SKM-1 (cell line): ENCODE measurements around the gene C3AR1.
"Not testable (repeated sequence)": the region's sequence is repeated elsewhere in the genome, so short reads cannot be mapped to it uniquely, and the experiment has no call there.

Source experiments
- DNase-seq: peaks from one replicate; lab custom pipeline; 2025; ENCODE audit not compliant: unreplicated experiment; lab: John Stamatoyannopoulos, UW

Gene C3AR1

DNA sequence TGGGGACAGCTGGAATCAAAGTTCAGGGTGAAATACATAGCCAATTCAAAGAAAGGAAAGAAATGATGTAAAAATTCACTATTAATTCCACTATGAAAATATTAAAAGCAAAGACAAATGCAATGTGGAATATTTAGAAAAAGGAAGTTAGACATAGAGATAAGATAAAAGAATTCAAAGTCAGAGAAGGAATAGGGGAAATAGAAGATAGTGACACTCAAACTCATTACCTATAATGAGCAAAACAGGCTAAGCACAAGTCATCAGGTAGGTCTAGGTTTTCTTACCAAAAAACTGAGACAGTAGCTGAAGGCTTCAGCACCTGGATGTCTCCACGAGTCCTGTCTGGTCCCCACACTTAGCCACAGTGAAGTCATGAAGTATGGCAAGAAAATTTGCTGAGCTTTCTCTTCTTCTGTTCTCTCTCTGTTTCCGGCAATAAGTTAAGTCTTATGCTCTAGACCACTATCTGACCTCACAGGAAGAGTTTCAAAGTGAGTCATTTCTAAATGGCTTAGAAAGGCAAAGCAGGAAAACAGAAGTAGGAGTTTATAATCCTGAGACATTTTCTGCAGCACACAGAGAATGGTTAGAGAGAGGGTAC lies at the start of gene C3AR1:
Gene C3AR1, minus strand, starts transcription at position 369 of the 604 bp plus-strand sequence. CDS start 6,174 bp downstream, outside the sequence.
- DNase-seq = peak; percentile 65

- DNase-seq = not testable (repeated sequence)
Measured at GRCh38 chr12:8113117-8113516, 47.0 kb upstream of the C3AR1 start.

- no peak for DNase-seq
Measured at GRCh38 chr12:8108808-8109398, 42.7 kb upstream of the C3AR1 start.

- no peak for DNase-seq
Measured at GRCh38 chr12:8099235-8099634, 33.1 kb upstream of the C3AR1 start.

DNA sequence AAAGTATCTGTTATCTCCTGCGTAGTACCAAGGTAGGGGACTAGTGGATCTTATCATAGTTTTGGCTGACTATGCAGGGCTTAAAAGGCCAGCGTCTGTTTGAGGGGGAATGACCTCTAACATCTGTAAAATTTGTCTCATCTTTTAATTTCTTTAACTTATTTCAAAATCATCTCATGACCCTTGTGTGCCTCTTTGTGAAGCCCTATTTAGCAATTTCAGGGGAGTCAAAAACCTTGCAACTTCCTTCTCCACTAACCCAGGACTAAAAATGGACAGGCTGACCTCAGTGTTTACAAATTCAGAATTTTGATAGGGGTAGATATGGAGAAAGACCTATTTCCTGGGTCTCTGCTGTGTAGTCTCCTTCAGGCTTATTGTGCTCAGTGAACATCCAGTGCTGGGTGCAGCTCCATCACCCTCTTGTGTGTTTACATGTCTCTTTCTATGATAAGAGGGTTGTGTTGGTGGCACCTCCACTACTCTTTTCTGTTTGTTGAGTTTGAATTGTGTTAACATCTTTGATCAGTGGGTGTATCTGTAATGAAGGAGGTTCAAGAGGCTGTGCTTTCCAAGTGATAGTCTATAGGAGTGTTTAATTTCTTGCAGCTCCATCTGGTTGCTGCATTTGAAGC lies 30.2 kb upstream of the C3AR1 start:
- no peak for DNase-seq

- no peak for DNase-seq
Measured at GRCh38 chr12:8093291-8093690, 27.1 kb upstream of the C3AR1 start.

DNA sequence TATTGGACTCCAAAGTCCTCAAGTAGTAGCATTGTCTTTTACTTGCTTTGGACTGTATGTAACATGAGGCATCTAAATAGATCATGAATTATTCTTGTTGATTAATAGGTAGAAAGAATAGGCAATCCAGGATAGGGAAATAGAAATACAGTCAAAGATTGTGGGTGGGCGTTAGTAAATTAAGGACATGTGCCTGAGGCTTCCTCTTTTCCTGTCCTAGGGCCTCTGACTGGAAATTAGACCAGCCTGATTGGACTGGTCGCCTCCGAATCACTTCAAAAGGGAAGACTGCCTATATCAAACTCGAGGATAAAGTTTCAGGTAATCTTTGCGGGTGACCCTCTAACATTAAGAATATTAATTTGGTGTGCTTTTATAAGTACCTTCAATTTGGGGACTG lies 23.6 kb upstream of the C3AR1 start:
- no peak for DNase-seq

DNA sequence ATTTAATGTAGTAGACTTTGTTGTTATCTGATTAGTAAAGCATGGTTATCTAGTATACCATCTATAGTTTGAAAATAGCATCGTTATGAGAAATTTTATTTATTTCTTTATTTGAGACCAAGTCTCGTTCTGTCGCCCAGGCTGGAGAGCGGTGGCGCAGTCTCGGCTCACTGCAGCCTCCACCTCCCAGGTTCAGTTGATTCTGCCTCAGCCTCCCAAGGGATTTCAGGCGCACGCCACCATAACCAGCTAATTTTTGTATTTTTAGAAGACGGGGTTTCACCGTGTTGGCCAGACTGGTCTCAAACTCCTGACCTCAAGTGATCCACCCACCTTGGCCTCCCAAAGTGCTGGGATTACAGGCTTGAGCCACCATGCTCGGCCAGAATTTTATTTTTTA lies 23.1 kb upstream of the C3AR1 start:
- DNase-seq = not testable (repeated sequence)

DNA sequence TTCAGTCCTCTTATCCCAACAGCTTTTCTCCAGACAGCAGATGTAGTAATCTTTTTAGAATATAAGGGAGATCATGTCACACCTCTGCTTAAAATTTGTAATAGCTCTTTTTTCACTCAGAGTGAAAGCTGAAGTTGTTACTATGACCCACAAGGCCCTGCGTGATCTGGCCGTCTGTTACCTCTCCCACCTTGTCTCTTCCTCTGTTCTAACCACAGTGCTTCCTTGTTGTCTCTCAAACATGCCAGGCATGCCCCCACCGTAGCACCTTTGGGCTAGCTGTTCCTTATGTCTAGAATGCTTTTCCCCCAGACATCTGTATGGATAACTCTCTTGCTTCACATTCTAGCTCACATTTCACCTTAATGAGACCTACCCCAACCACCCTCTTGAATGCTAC lies 22.4 kb upstream of the C3AR1 start:
- no peak for DNase-seq

DNA sequence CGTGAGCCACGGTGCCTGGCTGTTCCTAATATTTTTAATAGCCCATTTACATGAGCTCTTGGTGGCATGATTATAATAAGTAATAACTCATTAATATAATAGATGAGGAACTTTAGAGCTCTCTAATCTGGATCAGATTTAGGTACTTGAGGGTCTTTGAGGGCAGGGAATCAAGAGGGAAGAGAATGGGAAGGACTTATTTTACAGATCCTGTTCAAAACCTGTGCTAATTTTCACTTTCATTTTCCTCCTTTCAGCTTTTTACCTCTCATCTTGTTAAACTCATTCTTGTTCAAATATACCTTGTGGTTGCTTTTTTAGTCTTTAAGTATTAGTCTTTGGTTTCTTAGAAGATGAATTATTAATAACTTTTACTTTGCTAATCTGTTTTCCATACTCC lies 21.5 kb upstream of the C3AR1 start:
- no peak for DNase-seq

DNA sequence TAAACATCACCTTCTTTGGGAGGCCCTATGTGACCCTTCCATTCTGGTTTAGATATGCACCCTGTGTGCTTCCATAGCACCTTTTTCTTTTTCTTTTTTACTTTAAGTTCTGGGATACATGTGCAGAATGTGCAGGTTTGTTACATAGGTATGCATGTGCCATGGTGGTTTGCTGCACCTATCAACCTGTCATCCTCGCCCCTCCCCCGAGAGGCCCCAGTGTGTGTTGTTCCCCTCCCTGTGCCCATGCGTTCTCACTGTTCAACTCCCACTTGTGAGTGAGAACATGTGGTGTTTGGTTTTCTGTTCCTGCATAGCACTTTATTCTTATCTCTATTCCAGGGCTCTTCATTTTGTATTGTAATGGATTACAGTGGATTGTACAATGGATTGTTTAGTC lies 18.2 kb upstream of the C3AR1 start:
- DNase-seq = not testable (repeated sequence)

DNA sequence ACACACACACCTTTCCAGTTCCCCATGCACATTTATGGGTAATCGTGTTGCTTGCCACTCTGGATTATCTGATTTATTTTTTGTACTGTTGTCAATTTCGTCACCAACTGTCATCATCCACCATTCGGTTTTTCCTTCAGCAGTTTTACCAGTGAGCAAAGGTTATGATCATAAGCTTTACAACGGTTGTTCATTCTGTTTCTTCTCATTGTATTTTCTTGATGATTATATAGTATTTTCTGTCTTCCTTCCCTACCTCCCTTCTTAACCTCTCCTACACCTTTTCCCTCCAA lies 16.6 kb upstream of the C3AR1 start:
- DNase-seq = no peak

DNA sequence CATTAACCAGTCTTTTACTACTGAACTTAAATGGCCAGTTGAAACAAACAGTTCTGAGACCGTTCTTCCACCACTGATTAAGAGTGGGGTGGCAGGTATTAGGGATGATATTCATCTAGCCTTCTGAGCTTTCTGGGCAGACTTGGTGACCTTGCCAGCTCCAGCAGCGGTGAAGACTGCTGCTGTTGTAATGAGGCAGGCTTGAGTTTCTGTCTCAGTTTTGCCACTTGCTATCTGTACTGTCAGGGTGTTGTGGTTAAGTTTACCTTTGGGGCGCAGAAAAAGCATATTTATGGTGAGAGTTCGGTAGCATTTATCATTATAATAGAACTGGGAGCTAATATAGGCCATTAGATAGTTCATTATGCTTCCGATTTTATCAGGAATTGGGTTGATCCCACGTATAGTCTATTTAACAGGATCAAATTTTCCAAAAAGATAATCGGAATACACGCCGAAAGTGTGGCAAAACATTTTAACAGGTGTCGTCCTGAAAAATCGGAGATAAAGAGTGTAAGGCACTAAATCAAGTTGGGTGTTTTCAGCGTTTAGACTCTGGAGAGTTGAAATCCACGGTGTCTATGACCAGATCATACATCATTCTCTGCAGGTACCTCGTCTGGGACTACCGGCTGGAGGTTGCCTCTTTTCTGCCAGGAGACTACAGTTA lies 15.2 kb upstream of the C3AR1 start:
- DNase-seq = no peak

DNA sequence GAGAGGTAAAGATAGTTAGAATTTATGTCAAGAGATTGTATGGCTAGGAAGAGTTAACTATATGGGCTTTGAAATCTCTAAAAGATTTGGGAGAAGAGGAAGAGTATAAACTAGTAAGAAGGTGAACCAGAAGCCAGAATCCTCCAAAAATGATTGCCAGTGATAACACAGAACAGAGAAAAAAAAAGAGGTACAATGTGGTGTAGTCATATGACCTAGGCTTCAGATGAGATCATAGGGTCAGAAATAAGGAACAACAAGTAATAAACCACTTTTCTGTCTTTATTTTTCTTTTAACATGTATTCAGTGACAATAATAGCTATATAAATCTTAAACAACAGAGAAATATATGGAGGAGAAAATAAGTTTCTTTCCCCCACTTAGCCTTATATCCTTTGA lies 14.0 kb upstream of the C3AR1 start:
- DNase-seq = no peak

GRCh38 chr12:8078916-8079315 lies 12.8 kb upstream of the C3AR1 start:
- DNase-seq = no peak

DNA sequence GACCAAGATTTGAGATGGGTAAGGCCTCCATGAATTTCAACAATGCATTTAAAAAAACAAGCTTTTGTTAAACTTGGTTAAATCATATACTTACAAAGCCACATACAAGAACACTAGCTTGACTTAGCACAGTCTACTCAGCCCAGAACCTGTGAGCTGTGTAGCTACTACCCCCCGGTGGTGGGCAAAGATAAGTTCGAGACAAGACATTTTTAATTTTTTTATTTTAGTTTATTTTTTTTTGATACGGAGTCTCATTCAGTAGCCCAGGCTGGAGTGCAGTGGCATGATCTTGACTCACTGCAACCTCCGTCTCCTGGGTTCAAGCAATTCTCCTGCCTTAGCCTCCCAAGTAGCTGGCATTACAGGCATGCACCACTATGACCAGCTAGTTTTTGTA lies 12.2 kb upstream of the C3AR1 start:
- no peak for DNase-seq

GRCh38 chr12:8077207-8077606 lies 11.0 kb upstream of the C3AR1 start:
- no peak for DNase-seq

- no peak for DNase-seq
Measured at GRCh38 chr12:8076366-8076765, 10.2 kb upstream of the C3AR1 start.

- DNase-seq = no peak
Measured at GRCh38 chr12:8075935-8076334, 9.8 kb upstream of the C3AR1 start.

- not testable (repeated sequence) for DNase-seq
Measured at GRCh38 chr12:8071820-8072219, 5.7 kb upstream of the C3AR1 start.

GRCh38 chr12:8069582-8069981 lies 3.4 kb upstream of the C3AR1 start:
- DNase-seq = no peak

DNA sequence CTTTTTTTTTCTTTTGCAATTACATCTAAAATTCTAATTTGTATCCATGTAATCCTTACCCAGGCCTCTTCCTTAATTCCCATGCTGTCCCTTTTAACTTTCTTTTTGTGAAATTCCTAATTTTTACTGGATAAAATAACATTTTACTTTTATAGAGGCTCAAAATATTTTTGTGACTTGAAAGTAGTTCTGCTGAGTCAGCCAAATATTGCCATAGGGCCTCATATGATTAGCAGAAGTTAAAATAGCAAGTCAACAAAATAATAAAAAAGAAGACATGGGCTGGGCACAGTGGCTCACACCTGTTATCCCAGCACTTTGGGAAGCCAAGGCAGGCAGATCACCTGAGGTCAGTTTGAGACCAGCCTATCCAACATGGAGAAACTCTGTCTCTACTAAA lies 2.0 kb downstream of the C3AR1 start:
- DNase-seq = no peak
